CD4-positive, alpha-beta memory T cell (primary cell): ENCODE data around the gene TMEM151A. TPM values are rescaled to one million over a fixed set of nuclear protein-coding genes. Genes with fewer than 3 reads are reported as not detected.
A peak's percentile ranks its signal among the peaks of the same experiment; 100 is the strongest.

ENCODE experiments used
- CTCF ChIA-PET: fragments of 350-600 bp; sonication (Branson Sonifier 250); formaldehyde crosslinking; loops from one replicate; lab custom pipeline; 2021; ENCODE audit warnings: inconsistent platforms; ENCODE audit not compliant: partially characterized antibody; lab: Charles Lee
- POLR2A ChIA-PET: fragments of 350-600 bp; sonication (Branson Sonifier 250); formaldehyde crosslinking; loops from one replicate; lab custom pipeline; 2021; ENCODE audit not compliant: partially characterized antibody; lab: Charles Lee
- DNase-seq, 5 donors: peaks; one replicate each; pipeline versions ENCODE4 v3.0.0 to v3.0.0-alpha.2; 2020 to 2022; ENCODE audit warnings: mixed read lengths in 1 of 5
- H3K27ac ChIP-seq: one replicate; pipeline ENCODE4 v1.7.0; 2013; ENCODE audit warnings: low read depth, low read length
- H3K27me3 ChIP-seq: 2 replicates; pipeline ENCODE4 v1.7.0; 2013; ENCODE audit warnings: mild to moderate bottlenecking, low read length, moderate library complexity; ENCODE audit not compliant: insufficient read depth
- H3K36me3 ChIP-seq: 2 replicates; pipeline ENCODE4 v1.7.0; 2013; ENCODE audit warnings: mild to moderate bottlenecking, low read length, moderate library complexity; ENCODE audit not compliant: insufficient read depth
- H3K4me1 ChIP-seq: 2 replicates; pipeline ENCODE4 v1.7.0; 2013; ENCODE audit warnings: mild to moderate bottlenecking, low read length, moderate library complexity; ENCODE audit not compliant: insufficient read depth
- H3K4me3 ChIP-seq, 2 donors: one replicate each; pipeline ENCODE4 v1.7.0; 2013; ENCODE audit warnings: low read length in 2 of 2, mild to moderate bottlenecking in 1 of 2
- H3K9me3 ChIP-seq, 2 donors: one replicate each; pipeline ENCODE4 v1.7.0; 2013; ENCODE audit warnings: low read length in 2 of 2, control low read depth in 1 of 2; ENCODE audit not compliant: control insufficient read depth in 1 of 2
- H3K27ac Mint-ChIP-seq, 7 donors: one replicate each; pipeline ENCODE4 v1.8.0; 2020 to 2021; ENCODE audit warnings: mixed read lengths in 7 of 7, mild to moderate bottlenecking in 6 of 7, inconsistent platforms in 3 of 7, moderate library complexity in 3 of 7
- H3K27me3 Mint-ChIP-seq, 2 donors: one replicate each; pipeline ENCODE4 v1.8.0; 2020 to 2021; ENCODE audit warnings: mixed read lengths in 2 of 2
- H3K36me3 Mint-ChIP-seq, 2 donors: one replicate each; pipeline ENCODE4 v1.8.0; 2020 to 2021; ENCODE audit warnings: mixed read lengths in 2 of 2, inconsistent platforms in 1 of 2, mild to moderate bottlenecking in 1 of 2
- H3K4me1 Mint-ChIP-seq, 4 donors: one replicate each; pipeline ENCODE4 v1.8.0; 2020 to 2021; ENCODE audit warnings: mixed read lengths in 4 of 4, mild to moderate bottlenecking in 1 of 4
- H3K4me3 Mint-ChIP-seq, 8 donors: one replicate each; pipeline ENCODE4 v1.8.0; 2020 to 2021; ENCODE audit warnings: mixed read lengths in 8 of 8, mild to moderate bottlenecking in 7 of 8, moderate library complexity in 6 of 8, inconsistent platforms in 3 of 8
- H3K9me3 Mint-ChIP-seq, 8 donors: one replicate each; pipeline ENCODE4 v1.8.0; 2020 to 2021; ENCODE audit warnings: mixed read lengths in 8 of 8, mild to moderate bottlenecking in 5 of 8, inconsistent platforms in 3 of 8, moderate library complexity in 1 of 8
- intact Hi-C: fragments of 100-400 bp; cut with micrococcal nuclease; formaldehyde crosslinking; loops from one replicate; pipeline ENCODE4 v1.15.1; 2023
- polyA plus RNA-seq, 2 donors: library from polyadenylated mRNA; unstranded; fragments of 300-500 nt; fragmentation: Illumina TruSeq; gene quantifications; one replicate each; pipeline ENCODE4 v1.2.3, GENCODE V29; 2021
- total RNA-seq, 2 experiments: library from RNA; stranded (reverse); gene quantifications; one replicate each; pipeline ENCODE4 v1.2.3, GENCODE V29; 2021

TMEM151A gene
- total and polyA plus RNA-seq, 4 experiments from 2014 or later, result not detected

DNA sequence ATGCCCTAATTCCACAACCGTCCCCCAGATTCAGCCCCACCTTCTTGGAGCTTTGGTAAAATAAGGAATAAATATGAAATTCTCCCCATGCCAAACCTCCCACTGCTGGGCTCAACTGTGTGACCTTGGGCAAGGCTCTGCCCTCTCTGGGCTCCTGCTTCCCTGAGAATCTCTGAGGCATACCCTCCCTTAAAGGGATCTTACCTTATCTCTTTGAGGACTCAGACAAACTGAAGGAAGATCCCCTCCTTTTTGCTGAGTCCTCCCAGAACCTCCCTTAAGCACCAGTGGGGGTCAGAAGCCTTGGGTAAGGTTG, 22.4 kb downstream of the TMEM151A start:
- Mint-ChIP-seq H3K27me3 (peaks cover 2% of the 10 kb centered on the region in 2 donors), H3K4me3 (peak overlapping the region in 7 of 8 donors; percentile 24 to 64 (median 53)), H3K36me3 (peaks cover 0 to 1% of the 10 kb centered on the region in 2 donors), H3K4me1 (peaks cover 14 to 37% (median 25%) of the 10 kb centered on the region in 4 donors), H3K9me3 (peaks cover 0 to 4% (median 0%) of the 10 kb centered on the region in 8 donors), H3K27ac (peak overlapping the region; percentile 52 to 87 (median 80))
- no peak for DNase-seq
- Histone ChIP-seq H3K9me3 (no peaks in the 10 kb centered on the region), H3K36me3 (no peaks in the 10 kb centered on the region), H3K27me3 (no peaks in the 10 kb centered on the region), H3K4me1 (peaks cover 40% of the 10 kb centered on the region), H3K27ac (no peak overlapping the region), H3K4me3 (no peak overlapping the region)
- intact Hi-C loops, result loop anchor here (5.0 kb wide), 1 partner anchor 363 kb away; the partner anchor contains the start of gene RBM4B
- ChIA-PET POLR2A (interaction anchor here (4.4 kb wide), 1 partner anchor 31 kb away, joined by 37 read pairs; the partner anchor contains the start of gene BRMS1), CTCF (no interaction called here)

GRCh38 chr11:66314561-66315497, 23.1 kb downstream of the TMEM151A start:
- H3K4me3 Mint-ChIP-seq, result peak overlapping the region in 1 of 8 donors; percentile 64
- peaks cover 2% of the 10 kb centered on the region in 2 donors for H3K27me3 Mint-ChIP-seq
- Histone ChIP-seq H3K4me1 (peaks cover 43% of the 10 kb centered on the region), H3K36me3 (no peaks in the 10 kb centered on the region), H3K9me3 (no peaks in the 10 kb centered on the region), H3K27me3 (no peaks in the 10 kb centered on the region), H3K27ac (no peak overlapping the region), H3K4me3 (no peak overlapping the region)
- CTCF ChIA-PET, result interaction anchor here (1.0 kb wide), 1 partner anchor 10 kb away, joined by 3 read pairs; no protein-coding TSS in a partner anchor
- peaks cover 0 to 1% of the 10 kb centered on the region in 2 donors for H3K36me3 Mint-ChIP-seq
- intact Hi-C loops, result loop anchor here (5.0 kb wide), 1 partner anchor 362 kb away; the partner anchor contains the start of gene RBM4B
- POLR2A ChIA-PET, result interaction anchor here (4.4 kb wide), 1 partner anchor 30 kb away, joined by 37 read pairs; the partner anchor contains the start of gene BRMS1
- peaks cover 14 to 43% (median 27%) of the 10 kb centered on the region in 4 donors for H3K4me1 Mint-ChIP-seq
- peaks cover 0 to 6% (median 0%) of the 10 kb centered on the region in 8 donors for H3K9me3 Mint-ChIP-seq
- DNase-seq, result no peak
- H3K27ac Mint-ChIP-seq, result peak overlapping the region in 5 of 7 donors; percentile 22 to 84 (median 60)

DNA sequence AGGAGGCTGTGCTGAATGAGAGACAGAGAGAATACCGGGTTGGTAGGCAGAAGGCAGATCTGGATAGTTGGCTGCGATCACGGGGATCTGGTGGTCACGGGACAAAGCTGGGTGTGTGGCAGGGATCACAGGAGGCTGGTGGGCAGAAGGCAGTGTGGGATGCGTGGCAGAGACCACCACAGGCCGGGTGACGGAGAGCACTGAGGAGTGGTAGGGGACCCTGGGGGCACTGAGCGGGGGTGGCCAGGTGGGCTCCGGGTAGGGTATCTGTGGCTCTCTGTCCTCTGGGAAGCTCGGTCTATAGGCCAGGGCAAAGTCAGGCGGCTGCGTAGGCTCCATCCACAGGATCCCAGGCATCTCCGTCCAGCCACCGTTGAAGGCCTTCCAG, 23.8 kb downstream of the TMEM151A start:
- H3K36me3 Mint-ChIP-seq, result peaks cover 0 to 1% of the 10 kb centered on the region in 2 donors
- Histone ChIP-seq H3K27me3 (no peaks in the 10 kb centered on the region), H3K36me3 (no peaks in the 10 kb centered on the region), H3K27ac (no peak overlapping the region), H3K9me3 (no peaks in the 10 kb centered on the region), H3K4me3 (no peak overlapping the region), H3K4me1 (peaks cover 43% of the 10 kb centered on the region)
- peaks cover 0 to 9% (median 3%) of the 10 kb centered on the region in 8 donors for H3K9me3 Mint-ChIP-seq
- no peak overlapping the region for H3K4me3 Mint-ChIP-seq
- intact Hi-C loops, result no loop called here
- H3K27me3 Mint-ChIP-seq, result peaks cover 2% of the 10 kb centered on the region in 2 donors
- H3K27ac Mint-ChIP-seq, result peak overlapping the region in 3 of 7 donors; percentile 22 to 84 (median 83)
- CTCF ChIA-PET, result interaction anchor here (1.0 kb wide), 1 partner anchor 9 kb away, joined by 3 read pairs; no protein-coding TSS in a partner anchor
- POLR2A ChIA-PET, result interaction anchor here (4.4 kb wide), 1 partner anchor 29 kb away, joined by 37 read pairs; the partner anchor contains the start of gene BRMS1
- DNase-seq, result no peak
- peaks cover 14 to 46% (median 29%) of the 10 kb centered on the region in 4 donors for H3K4me1 Mint-ChIP-seq

GRCh38 chr11:66315921-66316811, 24.5 kb downstream of the TMEM151A start:
- no peak overlapping the region for H3K27ac ChIP-seq
- POLR2A ChIA-PET, result interaction anchor here (1.4 kb wide), 1 partner anchor 322 kb away, joined by 4 read pairs; the partner anchor contains the start of gene RBM4

DNA sequence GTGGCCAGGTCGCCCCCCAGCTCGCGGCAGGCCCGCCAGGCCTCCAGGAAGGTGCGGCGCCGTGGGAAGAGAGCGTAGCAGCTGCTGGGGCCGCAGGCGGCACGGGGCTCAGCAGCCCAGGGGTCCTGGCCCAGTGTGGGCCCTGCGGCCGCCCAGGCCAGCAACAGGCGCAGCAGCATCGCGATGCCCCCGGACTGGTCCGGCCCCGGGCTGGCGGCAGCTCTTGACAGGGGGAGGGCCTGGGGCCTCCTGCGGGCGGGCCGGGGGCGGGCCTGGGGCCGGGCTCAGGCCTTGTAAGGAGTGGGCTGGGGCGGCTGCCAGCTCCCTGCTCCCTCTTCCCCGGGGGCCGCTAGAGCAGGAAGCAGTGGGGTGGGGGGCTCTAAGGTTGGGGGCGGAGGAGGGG, 25.2 kb downstream of the TMEM151A start, which contains the start of gene CD248:
Gene CD248 (minus strand): TSS at position 196 of the 403 bp plus-strand sequence. CDS start 17 bp downstream, at position 179.
- H3K36me3 ChIP-seq, result no peaks in the 10 kb centered on the region
- Mint-ChIP-seq H3K36me3 (peaks cover 0 to 1% of the 10 kb centered on the region in 2 donors), H3K27me3 (peaks cover 2% of the 10 kb centered on the region in 2 donors), H3K4me3 (peak within 1 kb of the TSS in 1 of 8 donors; percentile 43), H3K4me1 (peaks cover 14 to 41% (median 28%) of the 10 kb centered on the region in 4 donors), H3K27ac (peak within 1 kb of the TSS; percentile 48 to 94 (median 84)), H3K9me3 (peaks cover 0 to 9% (median 3%) of the 10 kb centered on the region in 8 donors)
- no peak for DNase-seq
- ChIA-PET CTCF (interaction anchor here (0.8 to 1.4 kb wide), 2 partner anchors 13 to 69 kb away, joined by 3 to 4 read pairs; no protein-coding TSS in a partner anchor), POLR2A (interaction anchor here (0.5 to 1.8 kb wide), 3 partner anchors 10 to 1283 kb away, joined by 3 to 9 read pairs (median 4); partner anchors contain the start of gene RBM4)
- H3K4me1 ChIP-seq, result peaks cover 38% of the 10 kb centered on the region
- H3K9me3 ChIP-seq, result no peaks in the 10 kb centered on the region
- H3K27me3 ChIP-seq, result no peaks in the 10 kb centered on the region
- no peak within 1 kb of the TSS for H3K27ac ChIP-seq
- intact Hi-C loops, result no loop called here
- H3K4me3 ChIP-seq, result no peak within 1 kb of the TSS

More at GRCh38 chr11:66315921-66316811, 24.5 kb downstream of the TMEM151A start:
- H3K4me3 ChIP-seq, result no peak overlapping the region
- no peaks in the 10 kb centered on the region for H3K27me3 ChIP-seq
- H3K27ac Mint-ChIP-seq, result no peak overlapping the region
- no peaks in the 10 kb centered on the region for H3K36me3 ChIP-seq
- H3K4me1 Mint-ChIP-seq, result peaks cover 14 to 46% (median 29%) of the 10 kb centered on the region in 4 donors
- peaks cover 0 to 1% of the 10 kb centered on the region in 2 donors for H3K36me3 Mint-ChIP-seq
- intact Hi-C loops, result no loop called here
- H3K27me3 Mint-ChIP-seq, result peaks cover 2% of the 10 kb centered on the region in 2 donors
- H3K9me3 Mint-ChIP-seq, result peaks cover 0 to 9% (median 3%) of the 10 kb centered on the region in 8 donors
- H3K4me1 ChIP-seq, result peaks cover 43% of the 10 kb centered on the region
- H3K4me3 Mint-ChIP-seq, result peak overlapping the region in 1 of 8 donors; percentile 11
- CTCF ChIA-PET, result interaction anchor here (1.0 kb wide), 1 partner anchor 9 kb away, joined by 3 read pairs; no protein-coding TSS in a partner anchor
- H3K9me3 ChIP-seq, result no peaks in the 10 kb centered on the region
- no peak for DNase-seq

DNA sequence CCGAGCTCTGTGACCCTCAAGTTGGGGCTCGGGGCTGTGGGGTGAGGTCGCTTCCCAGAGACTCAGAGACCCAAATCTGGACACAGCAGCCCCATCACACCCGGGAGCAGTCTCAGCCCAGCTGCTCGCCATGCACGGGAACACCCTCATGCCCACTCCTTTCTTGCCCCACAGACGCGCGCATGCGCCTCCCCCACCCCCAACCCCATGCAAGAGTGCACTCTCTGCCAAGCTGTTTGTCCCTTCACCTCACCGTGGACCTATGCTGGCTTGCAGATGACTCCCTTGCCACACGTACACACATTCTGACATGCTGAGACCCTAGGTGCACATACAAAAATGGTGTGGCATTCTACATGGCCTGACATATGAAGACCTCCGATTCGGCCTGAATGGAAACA, 25.6 kb downstream of the TMEM151A start:
- H3K4me1 ChIP-seq, result peaks cover 35% of the 10 kb centered on the region
- peak overlapping the region; percentile 48 to 93 (median 80) for H3K27ac Mint-ChIP-seq
- ChIA-PET POLR2A (interaction anchor here (0.5 to 1.8 kb wide), 4 partner anchors 9 to 1282 kb away, joined by 3 to 9 read pairs (median 4); partner anchors contain the start of genes MRPL11 and RBM4), CTCF (interaction anchor here (0.8 to 1.4 kb wide), 2 partner anchors 13 to 69 kb away, joined by 3 to 4 read pairs; no protein-coding TSS in a partner anchor)
- H3K36me3 ChIP-seq, result no peaks in the 10 kb centered on the region
- no peak overlapping the region for H3K4me3 ChIP-seq
- peaks cover 0 to 9% (median 3%) of the 10 kb centered on the region in 8 donors for H3K9me3 Mint-ChIP-seq
- peak overlapping the region in 1 of 8 donors; percentile 43 for H3K4me3 Mint-ChIP-seq
- peaks cover 0 to 1% of the 10 kb centered on the region in 2 donors for H3K36me3 Mint-ChIP-seq
- peak in 1 of 5 donors; percentile 12 for DNase-seq
- H3K9me3 ChIP-seq, result no peaks in the 10 kb centered on the region
- no peak overlapping the region for H3K27ac ChIP-seq
- peaks cover 13 to 39% (median 25%) of the 10 kb centered on the region in 4 donors for H3K4me1 Mint-ChIP-seq
- intact Hi-C loops, result no loop called here
- H3K27me3 ChIP-seq, result no peaks in the 10 kb centered on the region
- peaks cover 2% of the 10 kb centered on the region in 2 donors for H3K27me3 Mint-ChIP-seq
